NCI-H1930 (cell line): ENCODE data around the gene ARF3.

ENCODE experiments used
- DNase-seq, 2 experiments: peaks; one replicate each; lab custom pipeline; 2025; lab: John Stamatoyannopoulos, UW

Gene ARF3

DNA sequence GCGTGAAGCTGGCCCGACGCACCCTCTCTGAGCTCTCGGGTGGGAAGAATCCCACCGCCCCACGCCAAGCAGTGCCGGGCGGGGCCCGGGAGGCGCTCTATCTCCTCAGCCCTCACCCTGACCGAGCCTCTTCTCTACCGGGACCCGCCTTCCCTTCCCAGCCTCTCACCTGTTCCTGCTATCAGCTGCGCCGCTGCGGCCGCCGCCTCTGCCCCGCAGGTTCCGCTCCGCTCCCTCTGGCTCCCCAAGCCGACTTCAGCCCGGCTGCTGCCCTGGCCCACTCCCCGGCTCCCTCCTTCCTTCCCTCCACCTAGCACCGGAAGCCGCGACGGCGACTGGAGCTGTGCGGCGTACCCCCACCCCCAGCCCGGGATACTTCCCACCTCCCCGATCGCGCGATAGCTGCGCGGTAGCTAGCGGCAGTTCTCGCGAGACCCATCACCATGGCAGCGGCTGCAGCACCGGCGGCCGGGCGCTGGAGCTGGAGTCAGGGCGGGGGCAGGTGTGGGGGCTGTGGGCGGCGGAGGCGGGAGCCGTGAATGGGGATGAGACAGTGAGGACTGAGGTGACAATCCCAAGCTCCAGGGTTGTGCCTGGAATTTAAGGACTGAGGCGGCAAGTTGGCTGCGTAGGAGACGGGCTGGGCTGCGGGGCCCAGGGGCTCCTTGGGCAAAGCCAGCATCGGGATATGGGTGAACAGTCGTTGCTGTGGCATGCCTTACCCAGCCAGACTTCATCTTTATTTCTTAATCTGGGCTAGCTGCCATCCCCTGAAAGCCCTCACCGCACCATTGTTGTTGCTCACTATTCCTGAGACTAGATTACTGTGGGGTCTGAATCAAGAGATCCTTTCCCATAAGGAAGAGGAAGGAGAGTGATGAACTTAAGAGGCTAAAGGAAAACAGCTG, at the start of gene ARF3:
Gene ARF3, minus strand, starts transcription at position 347 of the 908 bp plus-strand sequence. CDS start 16,392 bp downstream, outside the sequence.
- peak; percentile 91 to 96 for DNase-seq

DNA sequence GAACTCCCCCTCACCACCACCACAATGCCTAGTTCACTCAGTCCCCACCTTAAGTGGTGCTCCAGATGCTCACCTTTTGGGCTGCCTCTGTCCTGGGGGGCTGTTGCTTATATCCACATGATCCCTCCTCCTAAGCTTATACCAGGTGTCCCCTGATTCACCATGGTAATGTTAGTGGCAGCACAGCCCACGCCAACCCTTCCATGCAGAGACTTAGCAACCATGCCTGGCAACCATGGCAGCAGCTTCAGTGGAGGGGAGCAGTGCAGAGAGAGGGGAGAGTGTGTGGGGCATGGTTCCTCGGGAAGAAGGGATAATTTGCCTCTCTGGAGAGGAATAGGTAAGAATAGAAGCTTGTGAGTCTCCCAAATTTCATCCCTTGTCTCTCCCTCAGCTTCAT, 43.1 kb upstream of the ARF3 start:
- no peak for DNase-seq

DNA sequence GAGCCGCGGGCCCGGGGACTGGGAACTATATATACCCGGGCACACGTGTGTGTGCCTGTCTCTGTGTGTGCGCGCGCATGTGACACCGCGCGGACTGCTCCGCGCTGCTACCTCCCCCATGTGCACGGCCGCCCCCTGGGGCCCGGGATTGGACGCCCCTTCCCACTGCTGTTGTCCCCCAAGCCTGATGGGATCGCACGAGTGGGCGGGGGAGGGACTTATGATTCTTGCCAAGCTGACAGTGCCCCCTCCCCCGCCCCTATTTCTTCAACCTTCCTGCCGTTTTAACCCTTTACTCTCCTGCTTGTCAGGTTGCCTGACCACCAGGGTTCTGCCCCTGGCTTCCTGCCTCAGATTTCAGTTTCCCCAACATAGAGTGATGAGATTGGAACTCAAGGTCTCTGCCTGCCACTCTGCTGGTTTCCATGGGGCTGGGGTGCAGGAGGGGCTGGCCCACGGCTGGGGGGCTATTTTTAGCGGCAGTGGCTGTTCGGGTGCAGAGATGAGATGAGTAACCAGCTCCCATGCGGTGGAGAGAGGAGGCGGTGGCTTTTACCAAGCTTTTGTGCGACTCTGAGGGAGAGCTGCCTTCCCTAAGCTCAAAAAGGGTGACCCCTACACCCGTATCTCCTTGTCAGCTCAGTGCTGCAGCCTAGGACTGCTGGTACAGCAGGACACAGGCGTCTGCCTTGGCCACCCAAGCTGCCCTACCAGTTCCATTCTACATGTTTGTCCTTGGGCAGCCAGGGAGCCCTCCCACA, 42.3 kb upstream of the ARF3 start, which contains the start of gene DDN:
Gene DDN, minus strand, starts transcription at position 5 of the 761 bp plus-strand sequence. CDS start 88 bp downstream, outside the sequence.
- DNase-seq, result peak; percentile 14 to 49

DNA sequence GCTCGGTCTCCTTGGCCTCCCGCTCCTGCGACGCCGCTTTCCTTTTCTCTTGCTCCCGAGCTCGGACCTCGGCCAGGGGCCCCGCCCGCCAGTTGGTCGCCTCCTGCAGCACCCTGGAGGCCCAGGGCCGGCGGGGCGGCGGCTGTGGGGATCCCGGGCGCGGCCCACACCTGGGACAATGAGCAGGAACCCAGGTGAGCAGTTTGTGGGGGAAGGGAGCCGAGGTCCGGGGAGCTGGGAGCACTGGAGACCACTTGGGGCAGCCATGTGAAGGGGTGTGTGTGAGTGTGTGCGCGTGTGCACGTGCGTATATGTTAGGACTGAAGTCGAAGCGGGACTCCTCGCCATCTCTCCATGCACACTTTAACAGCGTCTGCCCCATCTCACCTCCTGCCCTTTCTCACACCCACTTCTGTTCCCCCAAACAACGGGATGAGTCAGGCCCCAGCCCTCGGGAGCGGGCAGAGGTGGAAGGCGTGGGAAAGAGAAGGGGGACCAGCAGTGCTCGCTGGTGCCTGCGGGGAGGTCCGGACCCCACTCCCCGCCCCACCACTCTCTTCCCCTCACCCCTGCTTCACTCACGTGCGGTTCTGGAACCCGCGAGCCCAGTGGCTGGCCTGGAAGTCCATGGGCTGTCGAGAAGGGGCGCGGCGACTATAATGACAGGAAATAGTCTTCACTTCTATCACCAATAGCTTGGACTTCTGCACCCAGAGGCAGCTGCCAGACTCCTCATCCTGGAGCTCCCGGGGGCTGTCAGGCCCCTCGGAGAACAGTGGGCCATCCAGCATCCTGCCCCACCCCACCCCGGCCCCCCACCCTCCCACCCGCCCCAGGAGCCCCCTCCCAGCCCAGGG, 41.4 kb upstream of the ARF3 start:
- no peak for DNase-seq

DNA sequence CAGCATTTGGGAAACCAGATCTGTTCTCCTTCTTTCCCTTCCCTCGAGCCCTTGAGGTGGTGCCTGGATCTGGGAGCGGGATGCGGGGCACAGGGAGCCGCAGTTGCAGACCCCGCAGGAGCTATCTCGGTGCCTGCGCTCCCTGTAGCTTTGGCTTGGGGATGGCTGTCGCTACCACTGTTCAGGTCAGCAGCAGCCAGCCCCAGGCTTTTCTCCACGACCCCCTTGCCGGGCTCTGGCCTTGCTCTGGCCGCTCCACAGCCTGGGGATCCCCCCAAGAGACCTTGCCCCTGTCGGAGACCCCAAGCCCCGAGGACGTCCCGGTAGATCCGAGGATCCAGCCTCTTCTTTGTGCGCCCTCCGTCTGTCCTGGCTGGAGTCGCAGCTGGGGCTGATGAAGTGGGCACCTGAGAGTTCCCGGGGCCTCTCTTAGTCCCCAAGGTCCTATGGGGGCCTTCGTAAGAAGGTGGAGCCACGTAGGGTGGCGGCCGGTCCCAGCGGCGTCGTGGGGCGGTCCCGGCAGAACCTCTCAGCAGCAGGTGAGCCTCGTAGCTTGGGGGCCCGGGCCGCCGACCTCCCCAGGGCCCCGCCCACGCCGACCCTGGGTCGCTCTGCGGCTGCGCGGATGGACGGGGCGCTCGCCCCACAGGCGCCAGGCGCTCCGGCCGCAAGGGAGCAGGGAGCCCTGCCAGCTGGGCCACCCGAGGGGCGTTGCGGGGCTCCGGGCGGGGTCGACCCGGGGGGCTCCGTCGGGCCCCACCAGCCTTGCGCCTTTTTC, 40.6 kb upstream of the ARF3 start:
- peak; percentile 43 to 78 for DNase-seq

DNA sequence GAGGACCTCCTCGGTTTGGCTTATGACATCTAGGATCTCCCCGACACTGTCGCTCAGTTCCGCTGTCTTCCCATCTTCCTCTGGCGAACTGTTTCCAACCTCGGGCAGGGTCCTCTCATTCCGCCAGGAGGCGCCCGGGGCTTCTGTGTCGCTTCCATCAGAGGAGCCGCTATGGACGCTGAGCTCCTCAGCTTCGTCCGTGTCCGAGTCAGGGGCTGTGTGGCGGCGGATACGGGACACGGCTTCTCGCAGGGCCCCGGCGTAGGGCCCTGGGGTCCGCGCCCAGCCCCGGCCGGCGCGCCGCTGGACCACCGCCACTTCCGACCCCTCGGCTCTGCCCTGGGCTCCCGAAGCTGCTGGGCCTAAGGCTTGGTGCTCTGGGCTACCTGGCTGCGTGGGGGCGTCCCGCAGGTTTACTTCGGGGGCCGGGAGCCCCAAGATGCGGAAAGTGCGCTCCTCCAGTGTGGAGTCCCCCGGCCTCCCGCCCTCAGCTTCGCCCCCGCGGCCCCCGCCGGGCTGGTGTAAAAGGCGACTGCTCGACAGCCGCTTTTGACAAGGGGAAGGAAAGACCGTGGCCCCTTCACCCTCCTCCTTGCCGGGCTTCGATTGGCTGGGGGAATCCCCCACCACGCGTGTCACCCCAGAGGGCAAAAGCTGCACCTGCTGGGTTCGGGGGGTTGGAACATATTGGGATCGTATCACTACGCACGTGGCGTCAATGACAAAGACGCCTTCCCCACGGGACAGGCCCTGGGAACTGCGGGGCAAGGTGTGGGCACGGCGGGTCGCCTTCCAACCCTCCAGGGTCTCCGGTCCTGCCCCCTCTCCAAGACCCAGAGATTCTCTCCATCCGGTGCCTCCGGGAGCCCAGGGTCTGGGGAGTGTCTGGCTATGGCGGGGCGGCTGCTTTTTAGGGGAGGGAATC, 39.8 kb upstream of the ARF3 start:
- peak; percentile 65 to 83 for DNase-seq

DNA sequence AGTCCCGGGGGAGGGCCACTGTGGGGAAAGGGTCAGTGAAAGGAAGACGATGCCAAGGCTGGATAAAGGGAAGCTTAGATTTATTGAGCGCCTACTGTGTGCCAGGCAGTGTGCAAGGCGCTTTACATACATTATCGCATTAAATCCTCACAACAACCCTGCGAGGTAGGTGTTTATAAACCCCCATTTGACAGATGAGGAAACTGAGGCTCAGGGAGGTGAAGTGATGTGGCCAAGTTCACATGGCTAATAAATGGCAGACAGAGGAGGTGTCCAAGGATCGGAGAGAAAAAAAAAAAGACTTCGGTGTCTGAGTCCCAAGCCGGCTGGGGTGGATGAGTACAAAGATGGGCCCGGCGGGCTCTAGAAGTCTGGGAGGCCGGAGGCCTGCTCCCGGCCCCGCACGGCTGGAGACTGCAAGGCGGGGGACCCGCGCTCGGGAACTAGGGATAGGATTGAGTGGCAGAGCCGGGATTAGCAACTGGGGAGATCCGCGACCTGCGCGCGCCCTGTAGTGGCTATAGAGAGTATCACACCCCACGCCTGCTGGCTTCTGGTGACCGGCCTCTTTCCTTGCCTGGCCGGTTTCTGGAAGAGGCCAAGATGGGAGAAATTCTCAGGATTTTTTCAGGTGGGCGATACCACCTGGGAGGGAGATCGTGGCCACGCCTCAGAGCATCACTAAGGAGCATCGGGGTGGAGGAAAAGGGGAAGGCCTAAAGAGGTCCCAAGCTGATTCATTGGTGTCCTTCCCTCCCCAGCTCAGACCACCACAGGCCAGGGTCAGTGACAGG, 38.0 kb upstream of the ARF3 start:
- DNase-seq, result peak; percentile 67 to 73

DNA sequence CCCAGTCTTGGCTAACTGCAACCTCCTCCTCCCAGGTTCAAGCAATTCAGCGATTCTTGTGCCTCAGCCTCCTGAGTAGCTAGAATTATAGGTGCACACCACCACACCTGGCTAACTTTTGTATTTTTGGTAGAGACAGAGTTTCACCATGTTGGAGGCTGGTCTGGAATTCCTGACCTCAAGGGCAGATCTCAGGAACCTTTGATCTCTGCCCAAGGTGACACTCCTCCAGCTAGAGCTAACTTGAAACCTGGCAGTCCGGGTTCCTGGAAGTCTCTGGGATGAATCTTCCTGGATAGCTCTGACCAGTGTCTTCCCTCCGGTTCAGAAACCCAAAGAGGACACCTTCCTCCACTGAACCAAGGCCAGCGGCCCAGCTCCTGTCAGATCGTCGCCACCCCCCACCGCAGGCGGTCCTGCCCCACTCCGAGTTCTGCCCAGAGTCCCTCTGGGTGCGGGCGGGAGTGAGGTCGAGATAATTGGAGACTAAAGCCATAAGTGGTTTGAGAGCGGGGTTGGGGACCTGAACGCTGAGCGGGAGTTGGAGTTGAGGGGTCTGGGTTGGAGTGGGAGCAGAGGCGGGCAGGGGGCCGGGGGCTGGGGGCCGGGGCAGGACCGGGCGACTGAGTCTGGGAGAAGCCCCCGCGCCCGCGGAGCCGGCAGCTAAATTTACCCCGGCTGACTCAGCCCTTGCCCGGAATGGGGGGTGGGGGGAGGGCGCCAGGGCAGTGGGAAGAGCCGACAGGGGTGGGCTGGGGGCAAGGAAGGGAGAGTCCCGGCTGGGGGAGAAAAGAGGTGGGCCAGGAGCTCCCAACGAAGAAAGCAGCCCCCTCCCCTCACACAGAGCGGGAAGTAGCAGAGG, 37.2 kb upstream of the ARF3 start:
- DNase-seq, result no peak

DNA sequence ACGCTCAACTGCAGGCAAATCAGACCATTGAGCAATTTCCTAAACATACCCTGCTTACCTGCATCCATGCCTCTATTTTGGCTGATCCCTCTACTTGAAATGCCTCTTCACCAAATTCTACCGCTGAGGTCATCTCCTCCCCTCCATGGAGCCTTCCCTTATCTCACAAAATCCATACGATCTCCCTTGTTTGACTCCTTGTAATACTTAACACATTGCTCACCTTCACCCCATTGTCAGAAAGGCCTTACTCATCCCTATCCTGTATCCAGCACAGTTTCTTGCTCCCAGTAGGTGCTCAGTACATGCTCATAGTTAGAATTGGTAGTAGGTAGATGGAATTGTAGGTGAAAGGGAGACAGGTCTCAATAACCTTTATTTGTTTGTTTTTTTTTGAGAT, 36.5 kb upstream of the ARF3 start:
- DNase-seq, result no peak

DNA sequence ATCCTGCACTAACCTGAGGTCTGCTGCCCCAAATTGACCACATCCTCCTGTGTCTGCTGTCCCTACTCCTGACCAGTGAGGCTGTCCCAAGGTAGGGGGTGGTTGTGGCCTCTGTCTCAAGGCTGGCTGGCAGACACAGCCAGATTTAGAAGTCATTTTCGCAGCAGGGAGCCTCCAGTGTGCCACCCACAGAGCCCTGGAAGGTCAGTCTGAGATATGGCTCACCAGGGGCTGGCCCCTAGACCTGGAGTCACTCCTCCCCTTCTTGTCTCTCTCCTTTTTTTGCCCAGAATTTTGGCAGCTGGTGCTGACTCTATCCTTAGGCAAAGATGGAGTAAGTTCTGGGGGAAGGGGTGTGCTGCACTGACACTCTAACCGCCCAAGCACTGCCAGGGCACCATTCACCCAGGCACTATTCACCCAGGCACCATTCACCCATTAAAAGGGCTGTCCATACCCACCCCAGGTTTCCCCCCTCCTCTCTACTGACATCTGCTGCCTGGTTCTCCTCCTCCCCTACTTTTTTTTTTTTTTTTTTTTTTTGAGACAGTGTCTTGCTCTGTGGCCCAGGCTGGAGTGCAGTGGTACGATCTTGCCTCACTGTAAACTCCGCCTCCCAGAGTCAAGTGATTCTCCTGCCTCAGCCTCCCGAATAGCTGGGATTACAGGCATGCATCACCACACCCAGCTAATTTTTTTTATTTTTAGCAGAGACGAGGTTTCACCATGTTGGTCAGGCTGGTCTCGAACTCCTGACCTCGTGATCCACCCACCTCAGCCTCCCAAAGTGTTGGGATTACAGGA, 34.2 kb upstream of the ARF3 start:
- no peak for DNase-seq

DNA sequence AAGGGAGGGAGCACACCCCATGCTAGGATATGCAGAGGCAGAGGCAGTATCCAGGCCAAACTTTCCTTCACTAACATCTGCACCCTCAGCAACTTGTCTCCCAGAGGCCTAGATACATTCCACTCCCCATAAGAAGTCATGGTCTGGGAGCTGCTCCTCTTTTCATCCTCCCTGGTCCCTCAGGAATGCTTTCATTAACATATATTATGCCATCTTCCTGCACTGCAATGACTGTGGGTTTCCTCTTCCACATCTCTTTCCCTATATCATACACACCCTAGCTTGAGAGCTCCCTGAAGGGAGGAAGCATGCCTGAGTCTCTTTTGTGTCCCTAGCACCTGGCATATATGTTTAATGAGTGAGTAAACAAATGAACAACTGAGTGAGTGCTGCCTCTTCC, 33.3 kb upstream of the ARF3 start:
- DNase-seq, result no peak

DNA sequence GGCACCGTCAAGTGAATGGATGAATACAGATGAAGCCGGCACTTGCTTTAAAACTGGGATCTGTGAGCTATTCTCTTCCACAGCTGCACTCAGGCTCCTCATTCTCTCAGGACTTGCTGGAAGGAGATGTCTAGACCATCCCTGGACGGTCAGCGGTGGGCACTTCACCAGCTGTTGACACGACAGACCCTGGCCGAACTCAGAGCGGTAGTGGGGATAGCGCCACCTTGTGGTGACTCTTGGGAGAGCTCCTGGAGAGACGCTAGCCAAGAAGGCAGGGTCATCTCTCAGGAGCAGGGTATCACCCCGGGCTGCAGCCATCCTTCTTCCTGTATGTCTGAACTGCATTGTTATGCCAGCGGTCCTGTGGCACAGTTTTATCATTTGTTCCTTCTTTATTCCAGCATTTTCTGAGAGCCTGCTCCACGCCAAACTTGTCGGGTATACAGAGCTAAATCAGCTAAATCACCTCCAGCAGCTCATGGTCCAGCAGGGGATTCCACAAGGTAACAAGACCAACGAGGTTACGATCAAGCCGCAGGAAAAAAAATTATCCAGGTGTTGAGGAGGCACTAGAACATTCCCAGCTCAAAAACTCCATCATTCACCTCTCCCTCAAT, 30.9 kb upstream of the ARF3 start:
- DNase-seq, result peak; percentile 59 to 79

DNA sequence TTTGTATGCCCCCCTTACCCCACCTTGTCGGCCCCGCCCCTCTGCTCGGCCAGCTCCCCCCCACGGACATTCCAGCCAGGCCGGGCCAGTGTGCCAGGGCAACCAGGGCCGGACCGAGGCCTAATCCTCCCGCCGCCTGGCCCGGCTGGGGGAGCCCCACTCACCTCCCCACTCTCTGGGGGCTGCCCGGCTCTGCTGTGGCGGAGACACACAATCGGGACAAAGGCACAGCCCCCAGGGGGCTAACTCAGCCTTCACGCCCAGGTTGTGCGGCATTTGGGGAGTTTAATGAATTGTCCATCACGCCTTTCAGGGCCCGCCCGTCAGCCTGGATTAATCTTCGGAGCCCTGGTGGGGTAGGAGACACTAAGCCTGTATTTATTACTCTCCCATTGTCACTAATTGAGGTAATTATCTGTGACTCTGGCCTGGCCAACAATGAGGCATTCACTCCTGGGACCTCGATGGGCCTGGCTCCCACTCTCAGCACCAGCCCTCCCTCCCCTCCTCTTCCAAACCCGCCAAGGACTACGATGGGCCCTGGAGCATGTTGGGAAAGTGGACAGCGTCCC, 29.5 kb upstream of the ARF3 start:
- DNase-seq, result peak; percentile 26 to 34

DNA sequence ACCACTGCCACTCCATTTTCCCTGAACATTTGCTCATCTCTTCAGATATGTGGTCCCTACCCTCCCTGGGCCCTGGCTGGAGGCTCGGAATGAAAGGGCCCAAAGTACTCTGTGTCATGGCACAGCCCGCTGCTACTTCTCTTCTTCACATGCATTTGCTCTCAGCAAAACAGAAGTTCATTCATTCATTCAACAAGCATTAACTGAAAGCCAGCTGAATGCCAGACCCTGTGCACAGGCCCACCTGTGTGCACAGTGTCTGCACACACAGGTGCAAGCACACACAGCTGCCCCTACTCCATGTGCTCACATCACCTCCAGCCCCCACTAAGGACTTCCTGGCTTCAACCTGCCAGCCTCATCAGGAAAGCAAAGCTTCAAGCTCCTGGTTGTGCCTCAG, 28.6 kb upstream of the ARF3 start:
- no peak for DNase-seq

DNA sequence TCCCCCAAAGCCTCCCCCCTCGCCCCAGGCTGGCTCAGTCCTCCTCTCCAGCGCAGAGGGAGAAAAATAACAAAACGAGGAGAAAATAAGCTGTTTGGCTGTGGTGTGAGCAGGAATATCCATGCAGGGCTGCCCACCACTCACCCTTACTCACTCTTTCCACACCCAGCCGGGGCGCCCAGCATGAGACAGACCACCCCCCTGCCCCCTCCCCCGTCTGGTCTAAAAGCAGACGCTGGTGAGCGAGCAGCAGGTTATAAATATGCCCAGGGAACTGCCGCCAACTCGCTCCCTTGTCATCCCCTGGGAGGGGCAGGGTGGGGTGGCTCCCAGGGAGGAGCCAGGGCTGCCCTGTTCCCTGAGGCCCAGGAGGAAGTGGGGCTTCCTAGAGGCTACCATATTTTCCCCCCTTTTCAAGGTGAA, 28.2 kb upstream of the ARF3 start:
- no peak for DNase-seq

DNA sequence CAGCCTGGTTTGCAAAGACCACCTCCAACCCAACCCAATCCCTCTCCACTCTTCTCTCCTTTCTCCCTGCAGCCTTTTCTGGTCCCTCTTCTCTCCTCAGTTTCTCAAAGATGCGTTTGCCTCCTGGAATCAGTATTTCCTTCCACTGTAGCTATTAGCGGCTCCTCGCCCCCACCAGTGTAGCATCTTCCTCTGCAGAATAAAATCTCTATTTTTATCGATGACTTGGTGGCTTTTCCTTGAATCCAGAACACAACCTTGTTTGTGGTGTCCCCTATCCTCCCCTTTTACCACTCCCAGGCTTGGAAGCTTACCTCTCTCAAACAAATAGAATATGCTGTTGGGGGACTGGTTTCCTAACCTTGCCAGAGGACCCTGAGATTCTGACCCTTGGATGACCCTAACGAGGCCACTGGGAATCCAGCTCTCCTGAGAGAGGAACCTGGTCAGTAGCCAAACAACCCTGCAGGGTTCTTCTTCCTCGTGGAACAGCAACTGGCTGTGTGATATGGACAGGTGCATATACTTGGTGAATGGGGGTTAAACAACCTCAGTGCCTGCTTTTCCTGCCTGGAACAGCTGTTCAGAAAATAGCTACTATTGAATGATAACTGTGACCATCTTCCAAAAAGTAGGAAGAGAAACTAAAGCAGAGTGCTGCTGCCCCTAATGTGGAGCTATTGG, 25.3 kb upstream of the ARF3 start:
- DNase-seq, result no peak
